Loucy (cell line): ENCODE measurements around the gene NFATC1.

Source experiments
- H2AFZ ChIP-seq: fragments of 200-600 bp; sonication (generic); 2 replicates; pipeline ENCODE4 v1.6.0; 2016; ENCODE audit warnings: antibody characterized with exemption, mild to moderate bottlenecking, low read length, moderate library complexity
- H3F3A ChIP-seq: fragments of 200-600 bp; 2 replicates; pipeline ENCODE4 v1.6.0; 2016; ENCODE audit warnings: antibody characterized with exemption, low read depth, mild to moderate bottlenecking
- H3K27me3 ChIP-seq: fragments of 200-600 bp; sonication (generic); 2 replicates; pipeline ENCODE4 v1.6.1; 2014; ENCODE audit warnings: low read length, mild to moderate bottlenecking; ENCODE audit not compliant: insufficient read depth, poor library complexity, severe bottlenecking
- H3K36me3 ChIP-seq: fragments of 200-600 bp; sonication (generic); 2 replicates; pipeline ENCODE4 v1.6.1; 2016; ENCODE audit warnings: low read length; ENCODE audit not compliant: insufficient read depth
- H3K4me1 ChIP-seq: fragments of 200-600 bp; sonication (generic); 2 replicates; pipeline ENCODE4 v1.5.1; 2014; ENCODE audit warnings: low read length, mild to moderate bottlenecking; ENCODE audit not compliant: insufficient read depth, poor library complexity, severe bottlenecking
- H3K4me2 ChIP-seq: fragments of 200-600 bp; sonication (generic); 2 replicates; pipeline ENCODE4 v1.6.0; 2014; ENCODE audit warnings: antibody characterized with exemption, low read length, low read depth, mild to moderate bottlenecking; ENCODE audit not compliant: poor library complexity, severe bottlenecking
- H3K4me3 ChIP-seq: fragments of 200-600 bp; sonication (generic); 2 replicates; pipeline ENCODE4 v1.5.1; 2014; ENCODE audit warnings: low read length, mild to moderate bottlenecking, mixed read lengths; ENCODE audit not compliant: poor library complexity, severe bottlenecking
- H3K79me2 ChIP-seq: fragments of 200-600 bp; sonication (generic); 2 replicates; pipeline ENCODE4 v1.6.1; 2014; ENCODE audit warnings: low read length; ENCODE audit not compliant: insufficient read depth
- H3K9ac ChIP-seq: fragments of 200-600 bp; sonication (generic); 2 replicates; pipeline ENCODE4 v1.6.0; 2014; ENCODE audit warnings: mild to moderate bottlenecking, low read depth, low read length, moderate library complexity; ENCODE audit not compliant: poor library complexity, severe bottlenecking
- H3K9me2 ChIP-seq: fragments of 200-600 bp; sonication (generic); replicated peaks from 2 replicates; pipeline ENCODE4 v1.6.1; 2016; ENCODE audit warnings: low read depth, low read length, mixed read lengths
- H3K9me3 ChIP-seq: fragments of 200-600 bp; sonication (generic); 2 replicates; pipeline ENCODE4 v1.6.1; 2014; ENCODE audit warnings: mild to moderate bottlenecking, antibody characterized with exemption, low read length, low read depth; ENCODE audit not compliant: insufficient read depth
- H4K20me1 ChIP-seq: fragments of 200-600 bp; sonication (generic); 2 replicates; pipeline ENCODE4 v1.6.0; 2014; ENCODE audit warnings: antibody characterized with exemption, low read length, mild to moderate bottlenecking; ENCODE audit not compliant: insufficient read depth, poor library complexity, severe bottlenecking
- EZH2phosphoT487 ChIP-seq: fragments of 200-600 bp; IDR thresholded peaks from 2 replicates; pipeline ENCODE4 v1.6.1; 2018; ENCODE audit warnings: antibody characterized with exemption, mild to moderate bottlenecking, moderate library complexity, borderline replicate concordance
- TF ChIP-seq, protein P1 (sequence below): fragments of 200-600 bp; sonication (generic); conservative IDR thresholded peaks from 2 replicates; pipeline ENCODE4 v1.5.1; 2014; ENCODE audit warnings: mild to moderate bottlenecking, antibody characterized with exemption, low read length

NFATC1 gene

DNA sequence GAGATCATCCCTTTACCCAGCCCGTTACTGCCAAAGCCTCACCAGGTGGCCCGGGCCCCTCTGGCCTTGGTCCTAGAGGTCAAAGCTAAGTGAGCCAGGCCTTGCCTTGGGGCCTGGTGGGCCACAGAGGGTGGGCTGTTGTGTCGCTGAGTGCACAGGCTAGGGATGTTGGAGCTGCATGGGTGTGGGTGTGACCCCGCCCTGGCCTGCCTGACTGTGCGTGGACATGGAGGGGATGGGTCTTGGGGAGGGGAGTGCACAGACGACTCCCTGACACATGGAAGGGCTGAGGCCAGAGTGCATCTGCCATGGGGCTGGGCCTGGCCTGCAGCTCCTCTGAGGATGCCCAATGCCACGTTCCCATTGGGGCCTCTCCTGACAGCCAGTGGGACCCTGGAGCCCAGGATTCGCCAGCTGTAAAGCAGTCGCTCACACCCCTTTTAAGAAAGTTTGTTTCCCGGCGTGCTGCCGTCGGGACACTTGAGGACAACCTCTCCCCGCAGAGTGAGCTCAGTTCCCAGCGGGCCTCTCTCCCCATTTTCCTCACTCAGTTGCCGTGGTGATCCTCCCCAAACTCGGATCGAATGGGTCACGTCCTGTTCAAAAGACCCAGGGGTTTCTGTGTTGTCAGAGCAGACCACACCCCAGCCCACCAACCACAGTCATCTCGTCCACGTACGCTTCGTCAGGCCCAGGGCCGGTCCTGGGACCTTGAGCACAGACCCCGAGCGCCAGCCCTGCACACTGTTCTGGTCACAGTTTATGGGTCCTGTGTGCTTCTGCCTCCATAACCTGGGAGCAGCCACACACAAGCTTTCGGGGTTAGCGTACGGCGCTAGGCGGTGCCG is 93.5 kb downstream of the NFATC1 start:
- H2AFZ ChIP-seq = no peak overlapping the region
- no peak overlapping the region for H3K4me2 ChIP-seq
- peaks cover 11% of the 10 kb centered on the region; the same call in 1 of the 2 replicates for H3K36me3 ChIP-seq
- H3K27me3 ChIP-seq = no peaks in the 10 kb centered on the region
- no peak overlapping the region for H3K4me3 ChIP-seq
- H3K9me3 ChIP-seq = no peaks in the 10 kb centered on the region
- TF ChIP-seq EZH2phosphoT487 = no peak
- TF ChIP-seq, protein P1, sequence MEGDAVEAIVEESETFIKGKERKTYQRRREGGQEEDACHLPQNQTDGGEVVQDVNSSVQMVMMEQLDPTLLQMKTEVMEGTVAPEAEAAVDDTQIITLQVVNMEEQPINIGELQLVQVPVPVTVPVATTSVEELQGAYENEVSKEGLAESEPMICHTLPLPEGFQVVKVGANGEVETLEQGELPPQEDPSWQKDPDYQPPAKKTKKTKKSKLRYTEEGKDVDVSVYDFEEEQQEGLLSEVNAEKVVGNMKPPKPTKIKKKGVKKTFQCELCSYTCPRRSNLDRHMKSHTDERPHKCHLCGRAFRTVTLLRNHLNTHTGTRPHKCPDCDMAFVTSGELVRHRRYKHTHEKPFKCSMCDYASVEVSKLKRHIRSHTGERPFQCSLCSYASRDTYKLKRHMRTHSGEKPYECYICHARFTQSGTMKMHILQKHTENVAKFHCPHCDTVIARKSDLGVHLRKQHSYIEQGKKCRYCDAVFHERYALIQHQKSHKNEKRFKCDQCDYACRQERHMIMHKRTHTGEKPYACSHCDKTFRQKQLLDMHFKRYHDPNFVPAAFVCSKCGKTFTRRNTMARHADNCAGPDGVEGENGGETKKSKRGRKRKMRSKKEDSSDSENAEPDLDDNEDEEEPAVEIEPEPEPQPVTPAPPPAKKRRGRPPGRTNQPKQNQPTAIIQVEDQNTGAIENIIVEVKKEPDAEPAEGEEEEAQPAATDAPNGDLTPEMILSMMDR = no peak
- H3K9ac ChIP-seq = no peak overlapping the region
- H4K20me1 ChIP-seq = no peaks in the 10 kb centered on the region
- no peaks in the 10 kb centered on the region for H3F3A ChIP-seq
- H3K4me1 ChIP-seq = no peaks in the 10 kb centered on the region
- no peaks in the 10 kb centered on the region for H3K9me2 ChIP-seq
- no peaks in the 10 kb centered on the region for H3K79me2 ChIP-seq

DNA sequence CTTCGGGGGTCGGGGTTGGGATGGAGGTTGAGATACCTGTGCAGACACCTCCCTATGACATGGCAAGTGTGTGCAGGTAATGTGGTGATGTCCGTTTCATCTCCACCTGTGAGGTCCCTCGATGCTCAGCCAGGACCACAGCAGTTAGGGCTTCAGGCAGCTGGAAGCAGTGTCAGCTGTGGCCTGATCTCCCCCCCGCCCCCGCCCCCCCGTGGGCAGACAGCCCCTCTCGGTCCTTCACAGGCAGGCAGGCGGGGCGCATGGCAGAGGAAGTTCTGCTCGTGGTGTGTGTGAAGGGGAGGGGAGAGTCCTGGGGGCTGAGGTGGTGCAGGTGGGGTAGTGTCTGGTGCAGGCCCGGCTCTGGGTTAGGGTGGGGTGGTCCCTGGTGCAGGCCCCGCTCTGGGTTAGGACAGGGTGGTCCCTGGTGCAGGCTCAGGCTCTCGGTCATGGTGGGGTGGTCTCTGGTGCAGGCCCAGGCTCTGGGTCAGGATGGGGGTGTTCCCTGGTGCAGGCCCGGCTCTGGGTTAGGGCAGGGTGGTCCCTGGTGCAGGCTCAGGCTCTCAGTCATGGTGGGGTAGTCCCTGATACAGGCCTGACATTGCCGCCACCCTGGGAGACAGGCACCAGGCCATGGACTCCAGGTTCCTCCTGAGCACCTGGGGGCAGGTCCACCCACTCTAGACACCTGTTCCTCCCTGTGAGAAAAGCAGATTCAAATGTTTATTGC is 94.3 kb downstream of the NFATC1 start:
- peaks cover 11% of the 10 kb centered on the region; the same call in 1 of the 2 replicates for H3K36me3 ChIP-seq
- H3K79me2 ChIP-seq = no peaks in the 10 kb centered on the region
- TF ChIP-seq, protein P1 = no peak
- TF ChIP-seq EZH2phosphoT487 = no peak
- H3K4me3 ChIP-seq = no peak overlapping the region
- H3K4me1 ChIP-seq = no peaks in the 10 kb centered on the region
- no peaks in the 10 kb centered on the region for H3K9me3 ChIP-seq
- no peaks in the 10 kb centered on the region for H4K20me1 ChIP-seq
- no peaks in the 10 kb centered on the region for H3F3A ChIP-seq
- H3K9me2 ChIP-seq = no peaks in the 10 kb centered on the region
- no peaks in the 10 kb centered on the region for H3K27me3 ChIP-seq
- H3K9ac ChIP-seq = no peak overlapping the region
- no peak overlapping the region for H3K4me2 ChIP-seq
- H2AFZ ChIP-seq = no peak overlapping the region

DNA sequence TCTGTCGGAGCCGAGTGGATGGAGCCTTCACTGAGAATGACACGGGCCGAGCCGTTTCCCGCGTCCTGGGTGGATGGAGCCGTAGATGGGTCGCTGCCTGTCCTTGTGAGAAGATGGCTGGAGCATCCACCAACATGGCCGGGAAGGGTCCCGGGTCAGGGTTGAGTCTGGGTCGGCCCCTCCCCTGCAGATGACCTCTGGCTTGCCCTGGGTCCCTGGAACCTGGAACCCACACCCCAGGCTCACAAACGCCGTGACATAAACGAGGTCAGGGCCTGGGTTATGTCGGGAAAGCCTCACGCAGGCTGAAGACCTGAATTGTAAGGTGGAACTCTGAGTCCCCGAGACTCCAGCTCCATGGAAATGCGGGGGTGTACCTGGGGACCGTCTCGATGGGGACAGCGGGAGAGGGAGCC is 94.9 kb downstream of the NFATC1 start:
- Histone ChIP-seq H3K9ac (no peak overlapping the region), H3K27me3 (no peaks in the 10 kb centered on the region), H3K4me1 (no peaks in the 10 kb centered on the region), H3K9me3 (no peaks in the 10 kb centered on the region), H3K79me2 (no peaks in the 10 kb centered on the region), H3K4me3 (no peak overlapping the region), H3F3A (no peaks in the 10 kb centered on the region), H3K4me2 (no peak overlapping the region), H4K20me1 (no peaks in the 10 kb centered on the region), H3K9me2 (no peaks in the 10 kb centered on the region), H3K36me3 (peaks cover 11% of the 10 kb centered on the region; the same call in 1 of the 2 replicates), H2AFZ (no peak overlapping the region)
- TF ChIP-seq, protein P1 = no peak
- no peak for TF ChIP-seq EZH2phosphoT487
